ENCODE measurements around the gene ABCC4. TPM values are rescaled to one million over a fixed set of nuclear protein-coding genes. Genes with fewer than 3 reads are reported as not detected.

The ABCC4 gene
- total and polyA plus RNA-seq, 4 donors = 0.74 to 22.5 (median 2.0) TPM

DNA sequence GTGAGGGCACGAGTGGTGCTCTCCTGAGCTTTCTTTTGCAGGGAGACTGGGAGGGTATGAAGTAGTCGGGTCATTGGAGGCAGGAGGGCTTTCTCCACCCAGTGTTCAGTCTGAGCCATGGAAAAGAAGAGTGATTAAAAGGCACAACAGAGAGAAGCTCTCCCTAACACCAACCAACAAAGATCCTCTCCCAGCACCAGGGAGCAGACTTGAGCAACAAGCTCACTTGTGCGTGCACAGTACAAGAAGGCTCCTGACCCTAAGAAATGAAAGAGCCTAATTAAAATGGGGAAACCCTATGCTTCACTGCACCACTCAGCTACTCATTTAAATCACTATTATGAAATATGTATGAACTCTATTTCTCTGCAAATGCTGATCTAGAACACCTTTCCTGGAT is 312.6 kb downstream of the ABCC4 start:
- TF ChIP-seq, protein P1, sequence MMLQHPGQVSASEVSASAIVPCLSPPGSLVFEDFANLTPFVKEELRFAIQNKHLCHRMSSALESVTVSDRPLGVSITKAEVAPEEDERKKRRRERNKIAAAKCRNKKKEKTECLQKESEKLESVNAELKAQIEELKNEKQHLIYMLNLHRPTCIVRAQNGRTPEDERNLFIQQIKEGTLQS (IDR thresholded peaks at IDR 0.05) = no peak
- TF ChIP-seq RAD21 (IDR thresholded peaks at IDR 0.05) = no peak
- TF ChIP-seq FOXA1 (IDR thresholded peaks at IDR 0.05) = no peak
- TF ChIP-seq, protein P2, sequence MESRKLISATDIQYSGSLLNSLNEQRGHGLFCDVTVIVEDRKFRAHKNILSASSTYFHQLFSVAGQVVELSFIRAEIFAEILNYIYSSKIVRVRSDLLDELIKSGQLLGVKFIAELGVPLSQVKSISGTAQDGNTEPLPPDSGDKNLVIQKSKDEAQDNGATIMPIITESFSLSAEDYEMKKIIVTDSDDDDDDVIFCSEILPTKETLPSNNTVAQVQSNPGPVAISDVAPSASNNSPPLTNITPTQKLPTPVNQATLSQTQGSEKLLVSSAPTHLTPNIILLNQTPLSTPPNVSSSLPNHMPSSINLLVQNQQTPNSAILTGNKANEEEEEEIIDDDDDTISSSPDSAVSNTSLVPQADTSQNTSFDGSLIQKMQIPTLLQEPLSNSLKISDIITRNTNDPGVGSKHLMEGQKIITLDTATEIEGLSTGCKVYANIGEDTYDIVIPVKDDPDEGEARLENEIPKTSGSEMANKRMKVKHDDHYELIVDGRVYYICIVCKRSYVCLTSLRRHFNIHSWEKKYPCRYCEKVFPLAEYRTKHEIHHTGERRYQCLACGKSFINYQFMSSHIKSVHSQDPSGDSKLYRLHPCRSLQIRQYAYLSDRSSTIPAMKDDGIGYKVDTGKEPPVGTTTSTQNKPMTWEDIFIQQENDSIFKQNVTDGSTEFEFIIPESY (IDR thresholded peaks at IDR 0.05) = no peak
- TF ChIP-seq SP1 (IDR thresholded peaks at IDR 0.05) = no peak
- TF ChIP-seq EGR1 (IDR thresholded peaks at IDR 0.05; ENCODE audit: low read depth in 2 of 2) = no peak
- TF ChIP-seq FOXA2 (IDR thresholded peaks at IDR 0.05) = no peak
- TF ChIP-seq GABPA (IDR thresholded peaks at IDR 0.05 in 1 of 2, conservative IDR thresholded peaks at IDR 0.05 in 1 of 2) = no peak
- Histone ChIP-seq H3K27me3 (ENCODE audit: control insufficient read depth in 4 of 4, insufficient read depth in 4 of 4, low read length in 3 of 4) (peaks cover 0 to 3% (median 0%) of the 10 kb centered on the region in 4 donors), H3K4me3 (ENCODE audit: low read depth in 1 of 3, low read length in 3 of 3) (no peak overlapping the region), H3K27ac (ENCODE audit: low read depth in 1 of 2, low read length in 2 of 2) (no peak overlapping the region), H3K9ac (ENCODE audit: low read depth in 1 of 2, low read length in 2 of 2) (no peak overlapping the region), H3K36me3 (ENCODE audit: control insufficient read depth in 4 of 4, insufficient read depth in 3 of 4, low read depth in 1 of 4, low read length in 3 of 4) (no peaks in the 10 kb centered on the region), H3K9me3 (ENCODE audit: control insufficient read depth in 4 of 4, low read length in 3 of 4) (no peaks in the 10 kb centered on the region), H3K4me1 (ENCODE audit: control insufficient read depth in 4 of 4, insufficient read depth in 4 of 4, low read length in 3 of 4) (no peaks in the 10 kb centered on the region)
- WGBS = 51% methylated on average over 3 of the region's 3 CpGs
- no peak for DNase-seq (ENCODE audit: low spot score)

DNA sequence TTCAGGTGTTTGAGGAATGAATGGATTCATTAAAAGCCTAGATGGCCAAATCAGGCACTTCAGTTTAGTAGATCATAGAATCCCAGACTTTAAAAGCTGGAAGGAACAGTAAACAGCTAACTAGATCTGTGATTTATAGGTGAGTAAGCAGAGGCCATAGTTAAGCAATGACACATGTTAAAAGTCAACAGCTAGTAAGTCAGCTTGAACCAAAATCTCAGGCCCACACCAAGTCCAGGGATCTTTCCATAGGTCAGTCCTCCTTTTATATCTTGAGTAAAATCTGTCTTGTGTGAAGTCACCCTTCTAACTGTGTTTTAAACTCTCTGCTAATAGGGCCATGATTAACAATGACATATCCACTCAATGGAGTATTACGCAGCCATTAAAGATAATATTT is 313.4 kb downstream of the ABCC4 start:
- DNase-seq (ENCODE audit: low spot score) = no peak
- Histone ChIP-seq H3K27ac (ENCODE audit: low read depth in 1 of 2, low read length in 2 of 2) (no peak overlapping the region), H3K9ac (ENCODE audit: low read depth in 1 of 2, low read length in 2 of 2) (no peak overlapping the region), H3K36me3 (ENCODE audit: control insufficient read depth in 4 of 4, insufficient read depth in 3 of 4, low read depth in 1 of 4, low read length in 3 of 4) (no peaks in the 10 kb centered on the region), H3K27me3 (ENCODE audit: control insufficient read depth in 4 of 4, insufficient read depth in 4 of 4, low read length in 3 of 4) (peaks cover 0 to 3% (median 0%) of the 10 kb centered on the region in 4 donors), H3K9me3 (ENCODE audit: control insufficient read depth in 4 of 4, low read length in 3 of 4) (no peaks in the 10 kb centered on the region), H3K4me1 (ENCODE audit: control insufficient read depth in 4 of 4, insufficient read depth in 4 of 4, low read length in 3 of 4) (no peaks in the 10 kb centered on the region), H3K4me3 (ENCODE audit: low read depth in 1 of 3, low read length in 3 of 3) (no peak overlapping the region)
- 98% methylated on average over 1 of the region's 1 CpG for WGBS
- TF ChIP-seq, protein P1 (IDR thresholded peaks at IDR 0.05) = no peak
- TF ChIP-seq, protein P2 (IDR thresholded peaks at IDR 0.05) = no peak
- TF ChIP-seq EGR1 (IDR thresholded peaks at IDR 0.05; ENCODE audit: low read depth in 2 of 2) = no peak
- TF ChIP-seq FOXA2 (IDR thresholded peaks at IDR 0.05) = no peak
- no peak for TF ChIP-seq HNF4A (conservative IDR thresholded peaks at IDR 0.05)
- TF ChIP-seq, protein P3, sequence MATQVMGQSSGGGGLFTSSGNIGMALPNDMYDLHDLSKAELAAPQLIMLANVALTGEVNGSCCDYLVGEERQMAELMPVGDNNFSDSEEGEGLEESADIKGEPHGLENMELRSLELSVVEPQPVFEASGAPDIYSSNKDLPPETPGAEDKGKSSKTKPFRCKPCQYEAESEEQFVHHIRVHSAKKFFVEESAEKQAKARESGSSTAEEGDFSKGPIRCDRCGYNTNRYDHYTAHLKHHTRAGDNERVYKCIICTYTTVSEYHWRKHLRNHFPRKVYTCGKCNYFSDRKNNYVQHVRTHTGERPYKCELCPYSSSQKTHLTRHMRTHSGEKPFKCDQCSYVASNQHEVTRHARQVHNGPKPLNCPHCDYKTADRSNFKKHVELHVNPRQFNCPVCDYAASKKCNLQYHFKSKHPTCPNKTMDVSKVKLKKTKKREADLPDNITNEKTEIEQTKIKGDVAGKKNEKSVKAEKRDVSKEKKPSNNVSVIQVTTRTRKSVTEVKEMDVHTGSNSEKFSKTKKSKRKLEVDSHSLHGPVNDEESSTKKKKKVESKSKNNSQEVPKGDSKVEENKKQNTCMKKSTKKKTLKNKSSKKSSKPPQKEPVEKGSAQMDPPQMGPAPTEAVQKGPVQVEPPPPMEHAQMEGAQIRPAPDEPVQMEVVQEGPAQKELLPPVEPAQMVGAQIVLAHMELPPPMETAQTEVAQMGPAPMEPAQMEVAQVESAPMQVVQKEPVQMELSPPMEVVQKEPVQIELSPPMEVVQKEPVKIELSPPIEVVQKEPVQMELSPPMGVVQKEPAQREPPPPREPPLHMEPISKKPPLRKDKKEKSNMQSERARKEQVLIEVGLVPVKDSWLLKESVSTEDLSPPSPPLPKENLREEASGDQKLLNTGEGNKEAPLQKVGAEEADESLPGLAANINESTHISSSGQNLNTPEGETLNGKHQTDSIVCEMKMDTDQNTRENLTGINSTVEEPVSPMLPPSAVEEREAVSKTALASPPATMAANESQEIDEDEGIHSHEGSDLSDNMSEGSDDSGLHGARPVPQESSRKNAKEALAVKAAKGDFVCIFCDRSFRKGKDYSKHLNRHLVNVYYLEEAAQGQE (IDR thresholded peaks at IDR 0.05) = no peak
- TF ChIP-seq HNF4G (IDR thresholded peaks at IDR 0.05) = no peak
- TF ChIP-seq YY1 (IDR thresholded peaks at IDR 0.05) = no peak
- TF ChIP-seq SP1 (IDR thresholded peaks at IDR 0.05) = no peak
- TF ChIP-seq, protein P4, sequence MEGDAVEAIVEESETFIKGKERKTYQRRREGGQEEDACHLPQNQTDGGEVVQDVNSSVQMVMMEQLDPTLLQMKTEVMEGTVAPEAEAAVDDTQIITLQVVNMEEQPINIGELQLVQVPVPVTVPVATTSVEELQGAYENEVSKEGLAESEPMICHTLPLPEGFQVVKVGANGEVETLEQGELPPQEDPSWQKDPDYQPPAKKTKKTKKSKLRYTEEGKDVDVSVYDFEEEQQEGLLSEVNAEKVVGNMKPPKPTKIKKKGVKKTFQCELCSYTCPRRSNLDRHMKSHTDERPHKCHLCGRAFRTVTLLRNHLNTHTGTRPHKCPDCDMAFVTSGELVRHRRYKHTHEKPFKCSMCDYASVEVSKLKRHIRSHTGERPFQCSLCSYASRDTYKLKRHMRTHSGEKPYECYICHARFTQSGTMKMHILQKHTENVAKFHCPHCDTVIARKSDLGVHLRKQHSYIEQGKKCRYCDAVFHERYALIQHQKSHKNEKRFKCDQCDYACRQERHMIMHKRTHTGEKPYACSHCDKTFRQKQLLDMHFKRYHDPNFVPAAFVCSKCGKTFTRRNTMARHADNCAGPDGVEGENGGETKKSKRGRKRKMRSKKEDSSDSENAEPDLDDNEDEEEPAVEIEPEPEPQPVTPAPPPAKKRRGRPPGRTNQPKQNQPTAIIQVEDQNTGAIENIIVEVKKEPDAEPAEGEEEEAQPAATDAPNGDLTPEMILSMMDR (IDR thresholded peaks at IDR 0.05; ENCODE audit: low read depth, low read length, missing input control) = no peak
- TF ChIP-seq JUND (IDR thresholded peaks at IDR 0.05) = no peak
- no peak for TF ChIP-seq NR2F2 (IDR thresholded peaks at IDR 0.05)
- TF ChIP-seq FOXA1 (IDR thresholded peaks at IDR 0.05) = no peak
